H9 (cell line): ENCODE data around the gene PLEKHO2. TPM values are rescaled to one million over a fixed set of nuclear protein-coding genes. Genes with fewer than 3 reads are reported as not detected.

Source experiments
- DNase-seq: peaks from one replicate; pipeline ENCODE4 v3.0.0-alpha.2; 2017
- H2AFZ ChIP-seq: one replicate; pipeline ENCODE4 v1.6.1; 2013; ENCODE audit warnings: mild to moderate bottlenecking, low read length, control low read depth, moderate library complexity
- H2AK5ac ChIP-seq: 2 replicates; pipeline ENCODE4 v1.6.1; 2013; ENCODE audit warnings: low read length, control low read depth, mixed read lengths; ENCODE audit not compliant: insufficient read length
- H2BK120ac ChIP-seq: one replicate; pipeline ENCODE4 v1.6.1; 2013; ENCODE audit warnings: low read depth, mild to moderate bottlenecking, low read length, control low read depth, inconsistent platforms; ENCODE audit not compliant: poor library complexity, severe bottlenecking
- H2BK12ac ChIP-seq: 2 replicates; pipeline ENCODE4 v1.6.1; 2013; ENCODE audit warnings: low read length, control low read depth, mixed read lengths, low read depth; ENCODE audit not compliant: insufficient read length
- H2BK15ac ChIP-seq: 2 replicates; pipeline ENCODE4 v1.6.1; 2013; ENCODE audit warnings: low read depth, low read length, control low read depth
- H2BK20ac ChIP-seq: one replicate; pipeline ENCODE4 v1.6.1; 2013; ENCODE audit warnings: low read depth, mild to moderate bottlenecking, low read length, control low read depth, inconsistent platforms; ENCODE audit not compliant: poor library complexity, severe bottlenecking
- H2BK5ac ChIP-seq: 2 replicates; pipeline ENCODE4 v1.6.1; 2013; ENCODE audit warnings: low read length, control low read depth, mixed read lengths; ENCODE audit not compliant: insufficient read length
- H3K14ac ChIP-seq: 2 replicates; pipeline ENCODE4 v1.6.1; 2013; ENCODE audit warnings: low read length, control low read depth; ENCODE audit not compliant: insufficient read depth
- H3K18ac ChIP-seq: 2 replicates; pipeline ENCODE4 v1.6.1; 2013; ENCODE audit warnings: low read depth, mild to moderate bottlenecking, mixed read lengths, low read length, control low read depth; ENCODE audit not compliant: insufficient read length
- H3K23ac ChIP-seq: 2 replicates; pipeline ENCODE4 v1.6.1; 2013; ENCODE audit warnings: low read length, control low read depth, mixed read lengths, low read depth; ENCODE audit not compliant: insufficient read length
- H3K23me2 ChIP-seq: 2 replicates; pipeline ENCODE4 v1.6.1; 2013; ENCODE audit warnings: low read depth, mild to moderate bottlenecking, mixed read lengths, low read length, control low read depth; ENCODE audit not compliant: insufficient read length, poor library complexity, severe bottlenecking
- H3K27ac ChIP-seq: 2 replicates; pipeline ENCODE4 v1.5.1; 2013; ENCODE audit warnings: low read length, control low read depth, mixed read lengths, low read depth; ENCODE audit not compliant: insufficient read length
- H3K27me3 ChIP-seq: 2 replicates; pipeline ENCODE4 v1.6.1; 2013; ENCODE audit warnings: low read length, control low read depth, inconsistent platforms; ENCODE audit not compliant: insufficient read depth
- H3K4ac ChIP-seq: 2 replicates; pipeline ENCODE4 v1.6.1; 2013; ENCODE audit warnings: low read depth, mild to moderate bottlenecking, control low read depth, inconsistent platforms, low read length, moderate library complexity
- H3K4me1 ChIP-seq: 2 replicates; pipeline ENCODE4 v1.6.1; 2013; ENCODE audit warnings: low read length, control low read depth, inconsistent platforms; ENCODE audit not compliant: insufficient read depth
- H3K4me2 ChIP-seq: 2 replicates; pipeline ENCODE4 v1.6.1; 2013; ENCODE audit warnings: low read length, control low read depth, mixed read lengths; ENCODE audit not compliant: insufficient read length, insufficient read depth
- H3K56ac ChIP-seq: 2 replicates; pipeline ENCODE4 v1.6.1; 2013; ENCODE audit warnings: low read depth, mild to moderate bottlenecking, mixed read lengths, low read length, control low read depth; ENCODE audit not compliant: insufficient read length
- H3K79me1 ChIP-seq: 2 replicates; pipeline ENCODE4 v1.6.1; 2013; ENCODE audit warnings: low read depth, mild to moderate bottlenecking, moderate library complexity, low read length, control low read depth, inconsistent platforms; ENCODE audit not compliant: insufficient read depth, poor library complexity, severe bottlenecking
- H3K79me2 ChIP-seq: 2 replicates; pipeline ENCODE4 v1.6.1; 2013; ENCODE audit warnings: low read length, control low read depth, inconsistent platforms; ENCODE audit not compliant: insufficient read depth
- H3K9ac ChIP-seq: 2 replicates; pipeline ENCODE4 v1.6.1; 2013; ENCODE audit warnings: low read length, control low read depth, mixed read lengths; ENCODE audit not compliant: insufficient read length; ENCODE audit errors: extremely low read depth
- H3K9me3 ChIP-seq: one replicate; pipeline ENCODE4 v1.6.1; 2013; ENCODE audit warnings: low read depth, low read length, inconsistent platforms; ENCODE audit not compliant: control insufficient read depth
- H3T11ph ChIP-seq: one replicate; pipeline ENCODE4 v1.6.1; 2013; ENCODE audit warnings: mild to moderate bottlenecking, low read length, control low read depth, inconsistent platforms
- H4K20me1 ChIP-seq: one replicate; pipeline ENCODE4 v1.6.1; 2013; ENCODE audit not compliant: control insufficient read depth, insufficient read length, insufficient read depth
- H4K5ac ChIP-seq: 2 replicates; pipeline ENCODE4 v1.6.1; 2013; ENCODE audit warnings: low read depth, mild to moderate bottlenecking, mixed read lengths, low read length, control low read depth; ENCODE audit not compliant: insufficient read length
- H4K8ac ChIP-seq: replicated peaks from 2 replicates; pipeline ENCODE4 v1.6.1; 2013; ENCODE audit warnings: low read length, control low read depth, mixed read lengths, low read depth; ENCODE audit not compliant: insufficient read length
- H4K91ac ChIP-seq: 2 replicates; pipeline ENCODE4 v1.6.1; 2013; ENCODE audit warnings: low read depth, mild to moderate bottlenecking, moderate library complexity, mixed read lengths, low read length, control low read depth; ENCODE audit not compliant: insufficient read length
- H3K27ac Mint-ChIP-seq, 3 experiments: 2 replicates in 2 of 3; 3 replicates in 1 of 3; pipeline ENCODE4 v1.8.0; 2020 to 2021; ENCODE audit warnings: mixed read lengths in 3 of 3, mild to moderate bottlenecking in 1 of 3, moderate library complexity in 1 of 3
- H3K27me3 Mint-ChIP-seq: 2 replicates; pipeline ENCODE4 v1.8.0; 2021; ENCODE audit warnings: low read depth, mild to moderate bottlenecking, moderate library complexity, mixed read lengths
- H3K36me3 Mint-ChIP-seq, 3 experiments: 2 replicates in 2 of 3; 3 replicates in 1 of 3; pipeline ENCODE4 v1.8.0; 2020 to 2021; ENCODE audit warnings: low read depth in 3 of 3, mixed read lengths in 3 of 3; ENCODE audit not compliant: insufficient read depth in 1 of 3
- H3K4me1 Mint-ChIP-seq, 2 experiments: 2 replicates each; pipeline ENCODE4 v1.8.0; 2020; ENCODE audit warnings: mixed read lengths in 2 of 2
- H3K4me3 Mint-ChIP-seq, 2 experiments: 2 replicates in 1 of 2; 3 replicates in 1 of 2; pipeline ENCODE4 v1.8.0; 2020 to 2021; ENCODE audit warnings: mild to moderate bottlenecking in 2 of 2, mixed read lengths in 2 of 2, moderate library complexity in 1 of 2
- H3K9me3 Mint-ChIP-seq, 2 experiments: 2 replicates in 1 of 2; 3 replicates in 1 of 2; pipeline ENCODE4 v1.8.0; 2020; ENCODE audit warnings: mild to moderate bottlenecking in 2 of 2, mixed read lengths in 2 of 2, moderate library complexity in 1 of 2
- CTCF ChIP-seq: fragments of 200-600 bp; sonication (generic); conservative IDR thresholded peaks from 3 replicates; pipeline ENCODE4 v1.8.0; 2021; ENCODE audit warnings: antibody characterized with exemption, mild to moderate bottlenecking
- WGBS: extraction: QIAGEN DNeasy Blood & Tissue Kit; methylation state at CpG from one replicate; pipeline ENCODE4 v1.1.7; 2013; ENCODE audit warnings: missing lambda C conversion rate, low lambda C conversion rate, mixed read lengths; ENCODE audit not compliant: insufficient read length; ENCODE audit errors: extremely low coverage; 5-methylcytosine and 5-hydroxymethylcytosine counted together
- total RNA-seq: library from RNA; stranded (reverse); gene quantifications from 2 replicates; pipeline ENCODE4 v1.2.1, GENCODE V29; 2021

Gene PLEKHO2
- total RNA-seq, 1 experiment from 2014 or later = 18.1 TPM

- H3K14ac ChIP-seq = no peak overlapping the region
- no CpG with 5 or more reads among the region's 2 CpGs for WGBS
- peaks cover 7% of the 10 kb centered on the region; the same call in 1 of the 2 replicates for H3K4me1 ChIP-seq
- no peak overlapping the region for H2AFZ ChIP-seq
- no peak overlapping the region for H2BK120ac ChIP-seq
- H2BK5ac ChIP-seq = no peak overlapping the region
- H4K5ac ChIP-seq = no peak overlapping the region
- no peaks in the 10 kb centered on the region for H3K27me3 ChIP-seq
- H4K8ac ChIP-seq = no peak overlapping the region
- no peak for DNase-seq
- H3K4me2 ChIP-seq = no peak overlapping the region
- Mint-ChIP-seq H3K27me3 (no peaks in the 10 kb centered on the region), H3K36me3 (peaks cover 28 to 69% (median 43%) of the 10 kb centered on the region in 3 experiments), H3K4me3 (no peak overlapping the region), H3K27ac (no peak overlapping the region), H3K9me3 (no peaks in the 10 kb centered on the region), H3K4me1 (peaks cover 43 to 57% of the 10 kb centered on the region in 2 experiments)
- TF ChIP-seq CTCF = no peak
- no peak overlapping the region for H2BK12ac ChIP-seq
- H3K56ac ChIP-seq = no peak overlapping the region
- no peak overlapping the region for H2BK20ac ChIP-seq
- no peaks in the 10 kb centered on the region; the same call in 1 of the 2 replicates for H3K79me2 ChIP-seq
- no peaks in the 10 kb centered on the region for H3K23me2 ChIP-seq
- no peak overlapping the region for H3K27ac ChIP-seq
- H3K4ac ChIP-seq = no peak overlapping the region
- H3K9me3 ChIP-seq = no peaks in the 10 kb centered on the region
- H3K18ac ChIP-seq = no peak overlapping the region
- H2AK5ac ChIP-seq = no peak overlapping the region
- no peaks in the 10 kb centered on the region for H3K79me1 ChIP-seq
- no peak overlapping the region for H3T11ph ChIP-seq
- no peak overlapping the region for H3K23ac ChIP-seq
- no peak overlapping the region for H3K9ac ChIP-seq
- no peak overlapping the region for H2BK15ac ChIP-seq
- H4K91ac ChIP-seq = no peak overlapping the region
- peaks cover 2% of the 10 kb centered on the region for H4K20me1 ChIP-seq
Observed at GRCh38 chr15:64859226-64859625, 17.5 kb downstream of the PLEKHO2 start.
